Endodermal cell (in vitro differentiated cells): ENCODE measurements around the gene STON2. TPM values are rescaled to one million over a fixed set of nuclear protein-coding genes. Genes with fewer than 3 reads are reported as not detected.

ENCODE experiments used
- DNase-seq: peaks from one replicate; pipeline ENCODE4 v3.0.0-alpha.2; 2017
- H3K27ac ChIP-seq: 2 replicates; pipeline ENCODE4 v1.5.1; 2013; ENCODE audit warnings: mild to moderate bottlenecking, low read depth, low read length, moderate library complexity
- H3K27me3 ChIP-seq: 2 replicates; pipeline ENCODE4 v1.6.1; 2013; ENCODE audit warnings: mild to moderate bottlenecking, low read length, moderate library complexity; ENCODE audit not compliant: insufficient read depth, control insufficient read depth, poor library complexity, severe bottlenecking
- H3K36me3 ChIP-seq: 2 replicates; pipeline ENCODE4 v1.7.0; 2013; ENCODE audit warnings: mild to moderate bottlenecking, low read length, moderate library complexity; ENCODE audit not compliant: control insufficient read depth, insufficient read depth
- H3K4me1 ChIP-seq: one replicate; pipeline ENCODE4 v1.7.0; 2013; ENCODE audit warnings: low read length; ENCODE audit not compliant: control insufficient read depth, insufficient read depth
- H3K4me3 ChIP-seq: 2 replicates; pipeline ENCODE4 v1.5.1; 2013; ENCODE audit warnings: mild to moderate bottlenecking, low read length, moderate library complexity
- H3K9ac ChIP-seq: 2 replicates; pipeline ENCODE4 v1.6.1; 2013; ENCODE audit warnings: mild to moderate bottlenecking, low read length, moderate library complexity; ENCODE audit not compliant: poor library complexity, severe bottlenecking; ENCODE audit errors: extremely low read depth
- H3K9me3 ChIP-seq: 2 replicates; pipeline ENCODE4 v1.6.1; 2013; ENCODE audit warnings: mild to moderate bottlenecking, low read length, moderate library complexity; ENCODE audit not compliant: control insufficient read depth
- H3K27ac Mint-ChIP-seq: 2 replicates; pipeline ENCODE4 v1.8.0; 2020; ENCODE audit warnings: mixed read lengths
- H3K27me3 Mint-ChIP-seq: 2 replicates; pipeline ENCODE4 v1.8.0; 2021; ENCODE audit warnings: mild to moderate bottlenecking, mixed read lengths; ENCODE audit not compliant: insufficient read depth
- H3K36me3 Mint-ChIP-seq: 2 replicates; pipeline ENCODE4 v1.8.0; 2020; ENCODE audit warnings: low read depth, mixed read lengths
- H3K4me1 Mint-ChIP-seq: 2 replicates; pipeline ENCODE4 v1.8.0; 2020; ENCODE audit warnings: mixed read lengths
- H3K4me3 Mint-ChIP-seq: 2 replicates; pipeline ENCODE4 v1.8.0; 2020; ENCODE audit warnings: mild to moderate bottlenecking, moderate library complexity, mixed read lengths
- H3K9me3 Mint-ChIP-seq: 2 replicates; pipeline ENCODE4 v1.8.0; 2020; ENCODE audit warnings: mild to moderate bottlenecking, mixed read lengths
- WGBS, 2 experiments: methylation state at CpG; one replicate each; pipeline versions ENCODE4 v1.1.5 to v1.1.7; 2013; ENCODE audit warnings: missing lambda C conversion rate in 2 of 2, mixed read lengths in 1 of 2; ENCODE audit not compliant: insufficient coverage in 1 of 2, insufficient read length in 1 of 2; 5-methylcytosine and 5-hydroxymethylcytosine counted together
- total RNA-seq, 2 donors: library from RNA; stranded (reverse); fragmentation: NEBNext Ultra II Directional in 1 of 2; extraction: Animal tissue kit (Norgen Biotek cat#: 25700) in 1 of 2; gene quantifications; 2 replicates in 1 of 2; 3 replicates in 1 of 2; pipeline ENCODE4 v1.2.1, GENCODE V29; 2021
- TF ChIP-seq, protein P1 (sequence below): fragments of 200-600 bp; sonication (generic); conservative IDR thresholded peaks from 2 replicates; pipeline ENCODE4 v1.5.0; 2021; ENCODE audit warnings: antibody characterized with exemption, mild to moderate bottlenecking

STON2 gene
- total RNA-seq, 2 donors from 2014 or later = 37.2 to 43.9 TPM

DNA sequence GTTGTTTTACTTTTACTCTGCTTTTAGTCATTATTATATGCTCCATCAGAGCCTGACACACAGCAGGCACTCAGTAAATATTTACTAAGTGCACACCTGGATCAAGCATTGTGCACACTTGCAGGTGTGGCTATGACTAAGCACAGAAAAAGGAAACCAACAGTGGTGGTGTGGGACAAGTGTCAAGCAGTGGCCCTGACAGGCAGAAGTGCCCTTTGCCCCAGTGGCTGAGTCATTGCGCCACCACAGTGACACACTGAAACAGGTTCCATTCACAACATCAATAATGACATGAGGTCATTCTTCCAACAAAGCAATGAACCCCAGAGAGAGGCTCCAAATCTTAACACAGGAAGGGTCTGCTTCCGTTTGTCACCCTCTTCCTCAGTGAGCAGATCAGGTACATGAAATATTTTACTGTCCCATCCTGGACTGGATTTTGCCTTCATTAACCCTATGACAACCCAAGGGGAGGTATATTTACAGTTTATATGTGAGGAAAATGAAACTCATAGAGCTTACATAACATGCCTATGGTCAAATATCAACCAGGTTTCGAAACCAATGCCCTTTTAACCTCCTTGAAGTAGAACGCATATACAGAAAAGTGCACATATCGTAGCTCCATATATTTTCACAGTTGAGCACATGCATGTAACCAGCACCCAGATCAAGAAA, 96.7 kb downstream of the STON2 start:
- H3K4me3 Mint-ChIP-seq = no peak overlapping the region
- Histone ChIP-seq H3K4me1 (no peaks in the 10 kb centered on the region), H3K27ac (no peak overlapping the region), H3K9ac (no peak overlapping the region), H3K9me3 (no peaks in the 10 kb centered on the region), H3K4me3 (no peak overlapping the region), H3K36me3 (no peaks in the 10 kb centered on the region), H3K27me3 (no peaks in the 10 kb centered on the region)
- no peaks in the 10 kb centered on the region for H3K9me3 Mint-ChIP-seq
- no peak overlapping the region for H3K27ac Mint-ChIP-seq
- DNase-seq = no peak
- H3K36me3 Mint-ChIP-seq = peaks cover 5% of the 10 kb centered on the region
- H3K27me3 Mint-ChIP-seq = no peaks in the 10 kb centered on the region
- H3K4me1 Mint-ChIP-seq = peaks cover 23% of the 10 kb centered on the region
- WGBS, 2 experiments = 95% methylated on average over 3 to 5 of the region's 5 CpGs
- TF ChIP-seq, protein P1, sequence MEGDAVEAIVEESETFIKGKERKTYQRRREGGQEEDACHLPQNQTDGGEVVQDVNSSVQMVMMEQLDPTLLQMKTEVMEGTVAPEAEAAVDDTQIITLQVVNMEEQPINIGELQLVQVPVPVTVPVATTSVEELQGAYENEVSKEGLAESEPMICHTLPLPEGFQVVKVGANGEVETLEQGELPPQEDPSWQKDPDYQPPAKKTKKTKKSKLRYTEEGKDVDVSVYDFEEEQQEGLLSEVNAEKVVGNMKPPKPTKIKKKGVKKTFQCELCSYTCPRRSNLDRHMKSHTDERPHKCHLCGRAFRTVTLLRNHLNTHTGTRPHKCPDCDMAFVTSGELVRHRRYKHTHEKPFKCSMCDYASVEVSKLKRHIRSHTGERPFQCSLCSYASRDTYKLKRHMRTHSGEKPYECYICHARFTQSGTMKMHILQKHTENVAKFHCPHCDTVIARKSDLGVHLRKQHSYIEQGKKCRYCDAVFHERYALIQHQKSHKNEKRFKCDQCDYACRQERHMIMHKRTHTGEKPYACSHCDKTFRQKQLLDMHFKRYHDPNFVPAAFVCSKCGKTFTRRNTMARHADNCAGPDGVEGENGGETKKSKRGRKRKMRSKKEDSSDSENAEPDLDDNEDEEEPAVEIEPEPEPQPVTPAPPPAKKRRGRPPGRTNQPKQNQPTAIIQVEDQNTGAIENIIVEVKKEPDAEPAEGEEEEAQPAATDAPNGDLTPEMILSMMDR = no peak

DNA sequence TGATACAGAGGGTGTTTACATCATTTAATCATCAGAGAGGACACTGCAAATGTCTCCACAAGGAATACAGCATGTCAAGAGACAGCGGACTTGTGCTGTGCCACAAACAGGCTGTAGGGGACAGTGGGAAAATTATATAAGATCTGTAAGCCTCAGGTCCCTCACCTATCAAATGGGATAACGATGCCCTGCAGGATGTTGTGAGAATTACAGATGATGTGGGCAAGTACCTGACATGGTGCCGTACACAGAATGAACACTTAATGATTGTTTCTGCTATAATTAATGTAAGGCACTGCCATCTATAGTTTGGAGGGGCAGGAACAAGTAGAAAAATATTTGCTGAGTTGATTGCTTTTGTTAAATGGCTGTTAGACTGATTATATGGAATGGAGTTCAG, 97.5 kb downstream of the STON2 start:
- Mint-ChIP-seq H3K27me3 (no peaks in the 10 kb centered on the region), H3K4me3 (no peak overlapping the region), H3K27ac (no peak overlapping the region), H3K36me3 (peaks cover 5% of the 10 kb centered on the region), H3K4me1 (peaks cover 19% of the 10 kb centered on the region), H3K9me3 (no peaks in the 10 kb centered on the region)
- Histone ChIP-seq H3K4me1 (no peaks in the 10 kb centered on the region), H3K27ac (no peak overlapping the region), H3K9me3 (no peaks in the 10 kb centered on the region), H3K4me3 (no peak overlapping the region), H3K36me3 (no peaks in the 10 kb centered on the region), H3K9ac (no peak overlapping the region), H3K27me3 (no peaks in the 10 kb centered on the region)
- 93 to 94% methylated on average over 2 to 3 of the region's 3 CpGs for WGBS, 2 experiments
- TF ChIP-seq, protein P1 = peak; percentile 66
- DNase-seq = peak; percentile 62

DNA sequence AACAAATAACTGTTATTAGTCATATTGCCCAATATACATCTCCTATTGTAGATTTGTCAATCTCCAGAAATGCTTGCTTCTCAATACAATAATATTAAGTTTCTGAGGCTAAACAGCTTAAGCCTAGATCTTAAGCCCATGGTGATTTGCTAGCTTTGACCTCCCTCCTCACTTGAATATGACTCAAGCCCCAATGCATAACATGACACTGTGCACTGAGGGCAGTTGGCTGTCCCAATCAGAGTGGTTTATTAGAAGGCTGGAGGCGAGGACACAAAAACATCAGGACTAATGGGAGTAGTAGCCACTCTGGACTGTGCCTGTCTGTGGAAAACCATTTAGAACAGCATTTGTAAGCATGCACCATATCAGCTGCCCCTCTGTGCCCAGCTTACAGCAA, 98.3 kb downstream of the STON2 start:
- H3K9me3 Mint-ChIP-seq = no peaks in the 10 kb centered on the region
- no peak for DNase-seq
- Histone ChIP-seq H3K36me3 (no peaks in the 10 kb centered on the region), H3K9me3 (no peaks in the 10 kb centered on the region), H3K27ac (no peak overlapping the region), H3K4me3 (no peak overlapping the region), H3K4me1 (no peaks in the 10 kb centered on the region), H3K27me3 (no peaks in the 10 kb centered on the region), H3K9ac (no peak overlapping the region)
- WGBS, 2 experiments = 90 to 100% methylated on average over 1 of the region's 1 CpG
- H3K27me3 Mint-ChIP-seq = no peaks in the 10 kb centered on the region
- H3K36me3 Mint-ChIP-seq = peaks cover 5% of the 10 kb centered on the region
- TF ChIP-seq, protein P1 = no peak
- peaks cover 13% of the 10 kb centered on the region for H3K4me1 Mint-ChIP-seq
- no peak overlapping the region for H3K27ac Mint-ChIP-seq
- no peak overlapping the region for H3K4me3 Mint-ChIP-seq
